GM21619 (cell line): ENCODE data around the gene SHMT1.
"Not testable (repeated sequence)": the region's sequence is repeated elsewhere in the genome, so short reads cannot be mapped to it uniquely, and the experiment has no call there.

Source experiments
- ATAC-seq: cut with Tn5 transposase; IDR thresholded peaks from one replicate; pipeline ENCODE4 v1.9.1; 2021; ENCODE audit not compliant: unreplicated experiment

Gene SHMT1

DNA sequence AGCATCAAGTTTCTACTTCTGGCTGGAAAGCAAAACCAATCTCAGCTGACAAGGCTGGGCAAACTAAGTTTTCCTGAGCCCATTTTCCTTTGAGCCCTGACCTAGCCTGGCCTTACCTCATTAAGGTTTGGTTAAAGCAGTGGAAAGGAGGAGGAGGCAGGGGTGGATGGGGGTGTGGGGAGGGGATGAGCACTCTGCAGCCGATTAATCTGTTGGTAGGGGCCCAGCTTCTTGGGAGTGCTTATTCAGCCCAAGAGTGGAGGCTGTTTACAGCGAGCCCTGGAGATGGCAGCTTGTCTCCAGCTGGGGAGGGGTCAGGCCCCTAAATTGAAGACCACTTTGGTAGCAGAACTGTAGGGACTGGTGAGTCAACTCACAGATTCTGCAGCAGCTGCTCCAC, 36.3 kb downstream of the SHMT1 start:
- ATAC-seq, result no peak

DNA sequence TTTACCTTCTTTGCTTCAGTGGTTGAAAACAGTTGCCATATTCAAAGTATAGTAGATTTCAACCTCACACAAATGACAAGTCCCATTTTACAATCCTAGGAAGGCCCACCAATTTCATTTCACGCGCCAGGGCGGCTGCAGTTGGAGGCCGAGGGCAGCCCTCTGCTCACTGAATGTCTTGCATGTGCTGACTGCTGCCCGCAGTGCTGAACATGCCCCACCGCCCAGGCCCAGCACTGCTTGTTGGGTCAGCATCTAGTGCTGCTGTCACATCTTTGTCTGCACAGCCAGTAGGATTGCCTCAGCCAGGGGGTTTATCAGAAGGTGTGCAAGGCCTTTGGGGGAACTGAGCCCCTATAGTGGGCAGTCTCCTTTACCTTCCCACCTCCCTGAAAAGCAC, 36.8 kb downstream of the SHMT1 start:
- no peak for ATAC-seq

DNA sequence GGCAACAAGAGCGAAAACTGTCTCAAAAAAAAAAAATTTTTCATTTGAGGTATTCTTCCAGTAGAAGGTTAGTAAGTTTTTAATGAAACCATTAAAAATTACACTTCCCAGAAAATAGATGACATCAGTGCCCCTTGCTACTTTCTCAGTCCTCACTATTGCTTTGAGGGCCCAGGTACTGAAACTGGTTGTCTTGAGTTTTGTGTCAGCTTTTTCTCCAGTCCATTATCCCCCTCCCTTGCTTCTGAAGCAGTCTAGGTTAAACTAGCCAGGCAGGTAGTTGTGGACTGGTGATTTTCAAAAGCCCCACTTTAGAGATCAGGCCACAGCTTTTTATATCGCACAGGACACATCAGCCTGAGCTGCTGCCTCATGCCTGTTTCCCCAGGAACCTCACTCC, 37.3 kb downstream of the SHMT1 start:
- no peak for ATAC-seq

DNA sequence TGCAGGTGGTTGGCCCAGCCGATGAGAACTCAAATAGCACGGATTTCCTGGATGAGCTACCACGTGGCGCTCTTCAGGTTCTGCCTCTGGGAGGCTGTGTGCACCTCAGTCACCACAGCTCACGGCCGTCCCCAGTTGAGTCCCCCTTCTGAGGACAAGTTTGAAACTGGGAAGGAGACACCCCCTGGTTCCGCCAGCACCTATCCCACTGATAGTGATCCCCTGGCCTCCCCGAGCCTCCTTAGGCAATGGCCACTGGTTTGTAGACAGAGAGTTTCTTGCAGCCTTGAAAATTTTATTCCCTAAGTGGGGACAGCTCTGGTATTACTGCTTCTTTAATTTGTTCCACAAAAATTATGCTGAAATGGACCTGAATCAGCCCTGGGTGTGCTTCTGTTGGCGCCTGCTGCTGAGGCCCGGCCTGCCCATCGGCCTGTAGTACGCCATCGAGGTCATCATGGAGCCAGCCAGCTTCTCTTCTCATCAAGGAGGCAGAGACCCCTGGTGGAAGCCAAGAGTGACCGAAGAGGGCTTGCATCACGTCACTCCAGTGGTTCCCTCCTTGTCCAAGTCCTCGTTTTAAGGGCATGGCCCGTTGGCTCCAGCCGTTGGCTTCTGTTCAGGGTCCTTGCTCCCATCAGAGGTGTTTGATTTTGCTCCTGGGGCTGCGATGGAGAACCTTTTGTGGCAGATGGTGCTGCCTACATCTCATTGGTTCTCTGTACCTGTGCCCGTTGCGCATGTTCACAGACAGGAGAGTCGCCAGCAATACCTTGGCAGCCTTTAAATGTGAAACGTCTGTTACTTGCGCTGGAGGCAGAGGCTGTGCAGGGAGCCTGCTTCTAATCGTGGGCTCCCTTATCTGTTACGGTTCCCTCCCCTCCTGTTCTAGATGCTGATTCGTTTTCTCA, 39.0 kb downstream of the SHMT1 start:
- no peak for ATAC-seq

DNA sequence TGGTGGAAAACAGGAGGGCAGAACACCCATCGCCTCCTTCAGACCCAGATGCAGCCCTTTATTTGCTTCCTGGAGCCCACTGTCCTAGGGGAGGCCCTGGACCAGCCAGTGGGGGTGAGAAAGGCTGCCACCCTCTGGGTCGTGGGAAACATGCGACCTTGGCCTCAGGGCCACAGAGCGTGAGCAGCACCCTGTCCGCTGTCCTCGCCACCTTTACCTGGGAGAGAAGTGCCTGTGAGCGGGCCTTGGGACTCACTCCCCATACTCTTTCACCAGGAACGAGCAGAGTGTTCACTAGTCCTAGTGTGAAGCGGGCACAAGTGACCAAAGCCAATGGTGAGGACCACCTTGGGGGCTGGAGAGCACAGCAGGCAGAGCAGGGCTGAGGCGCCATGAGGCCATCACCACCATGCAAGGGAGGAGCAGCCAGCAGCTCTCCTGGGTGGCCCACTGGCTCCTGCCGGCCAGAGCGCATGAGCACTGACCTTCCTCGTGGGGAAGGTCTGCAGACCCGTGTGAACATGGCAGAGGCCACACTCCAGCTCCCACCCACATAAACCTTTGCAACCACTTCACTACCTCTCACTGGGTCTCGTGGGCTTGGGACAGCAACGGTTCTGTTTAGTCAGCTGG, 39.7 kb downstream of the SHMT1 start:
- no peak for ATAC-seq

DNA sequence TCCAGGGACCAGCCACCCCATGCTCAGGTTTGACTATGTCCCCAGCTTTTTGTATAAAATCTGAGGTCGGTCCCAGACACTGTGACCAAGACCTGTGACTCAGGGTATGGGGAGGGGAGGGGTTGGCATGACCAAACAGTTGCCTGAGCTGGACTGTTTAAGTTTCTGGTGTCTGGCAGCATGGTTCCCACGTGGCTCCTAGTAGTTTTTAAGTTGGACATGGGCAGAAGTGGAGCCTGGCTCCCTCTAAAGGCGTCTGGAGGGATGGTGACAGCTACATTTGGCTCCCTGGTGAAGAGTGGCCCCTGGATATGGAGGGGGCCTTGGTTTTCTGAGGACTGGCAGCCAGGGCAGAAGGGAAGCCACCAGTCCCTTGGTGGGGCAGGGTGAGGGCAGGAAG, 40.3 kb downstream of the SHMT1 start:
- ATAC-seq, result no peak

DNA sequence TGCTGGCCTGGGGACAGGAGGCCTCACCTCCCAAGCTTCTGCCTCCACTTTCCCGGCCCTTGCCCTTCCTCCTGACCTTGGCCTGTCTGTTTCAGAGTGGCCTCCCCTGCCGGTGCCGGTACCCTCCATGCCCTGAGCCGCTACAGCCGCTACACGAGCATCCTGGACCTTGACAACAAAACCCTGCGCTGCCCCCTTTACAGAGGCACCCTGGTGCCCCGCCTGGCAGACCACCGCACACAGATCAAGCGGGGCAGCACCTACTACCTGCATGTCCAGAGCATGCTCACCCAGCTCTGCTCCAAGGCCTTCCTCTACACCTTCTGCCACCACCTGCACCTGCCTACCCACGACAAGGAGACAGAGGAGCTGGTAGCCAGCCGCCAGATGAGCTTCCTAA, 40.8 kb downstream of the SHMT1 start:
- no peak for ATAC-seq

DNA sequence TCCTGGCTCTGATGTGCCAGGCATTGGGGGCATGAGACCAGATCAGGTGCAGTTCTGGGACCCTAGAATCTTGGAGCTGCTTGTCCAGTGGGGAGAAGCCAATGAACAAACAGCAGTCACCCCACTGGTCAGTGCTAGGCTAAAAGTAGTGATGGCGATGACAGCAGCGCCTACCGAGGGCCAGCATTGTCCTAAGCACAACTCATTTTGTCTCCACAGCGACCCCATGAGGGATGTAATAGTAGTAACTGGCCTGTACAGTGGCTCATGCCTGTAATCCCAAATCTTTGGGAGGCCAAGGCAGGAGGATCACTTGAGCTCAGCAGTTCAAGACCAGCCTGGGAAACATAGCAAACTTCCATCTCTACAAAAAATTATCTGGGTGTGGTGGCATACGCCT, 42.0 kb downstream of the SHMT1 start:
- no peak for ATAC-seq

DNA sequence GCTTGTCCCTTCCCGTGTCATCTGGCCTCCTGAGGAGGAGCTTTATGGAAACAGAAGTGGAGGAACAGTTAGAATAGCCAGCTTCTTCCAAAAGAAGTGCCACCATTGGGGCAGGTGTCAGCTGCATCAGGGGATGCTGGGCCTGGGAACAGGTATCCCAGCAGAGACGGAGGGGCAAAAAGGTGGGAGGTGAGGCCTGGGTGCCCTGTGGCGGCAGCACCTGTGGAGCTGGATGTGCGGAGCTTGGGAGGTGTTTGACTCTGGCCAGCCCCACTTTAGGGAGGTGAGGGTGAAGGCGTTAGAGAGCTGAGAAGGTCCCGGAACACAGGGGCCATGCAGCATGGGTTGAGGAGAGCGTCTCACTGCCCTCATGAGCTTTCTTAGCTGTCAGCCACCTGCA, 43.0 kb downstream of the SHMT1 start:
- ATAC-seq, result no peak

DNA sequence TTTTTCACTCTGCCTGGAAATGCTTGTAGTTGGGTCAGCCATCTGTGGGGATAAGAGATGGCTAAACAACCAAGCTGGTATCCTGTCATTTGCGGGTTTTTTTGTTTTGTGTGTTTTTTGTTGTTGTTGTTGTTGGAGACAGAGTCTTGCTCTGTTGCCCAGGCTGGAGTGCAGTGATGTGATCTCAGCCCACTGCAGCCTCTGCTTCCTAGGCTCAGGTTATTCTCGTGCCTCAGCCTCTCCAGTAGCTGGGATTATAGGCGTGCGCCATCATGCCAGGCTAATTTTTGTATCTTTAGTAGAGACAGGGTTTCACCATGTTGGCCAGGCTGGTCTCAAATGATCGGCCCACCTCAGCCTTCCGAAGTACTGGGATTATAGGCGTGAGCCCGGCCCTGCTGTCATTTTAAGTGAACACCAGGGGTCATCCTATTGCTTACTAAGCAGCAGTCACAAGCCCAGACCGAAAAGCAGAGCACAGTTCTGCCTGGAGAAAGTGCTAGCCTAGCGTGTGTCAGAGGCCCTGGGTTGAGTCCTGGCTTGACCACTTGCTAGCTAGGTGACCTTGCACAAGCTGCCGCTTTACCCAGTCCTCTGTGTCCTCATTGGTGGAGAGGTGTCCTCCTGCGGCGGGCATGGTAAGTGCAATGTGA, 43.6 kb downstream of the SHMT1 start:
- ATAC-seq, result no peak

DNA sequence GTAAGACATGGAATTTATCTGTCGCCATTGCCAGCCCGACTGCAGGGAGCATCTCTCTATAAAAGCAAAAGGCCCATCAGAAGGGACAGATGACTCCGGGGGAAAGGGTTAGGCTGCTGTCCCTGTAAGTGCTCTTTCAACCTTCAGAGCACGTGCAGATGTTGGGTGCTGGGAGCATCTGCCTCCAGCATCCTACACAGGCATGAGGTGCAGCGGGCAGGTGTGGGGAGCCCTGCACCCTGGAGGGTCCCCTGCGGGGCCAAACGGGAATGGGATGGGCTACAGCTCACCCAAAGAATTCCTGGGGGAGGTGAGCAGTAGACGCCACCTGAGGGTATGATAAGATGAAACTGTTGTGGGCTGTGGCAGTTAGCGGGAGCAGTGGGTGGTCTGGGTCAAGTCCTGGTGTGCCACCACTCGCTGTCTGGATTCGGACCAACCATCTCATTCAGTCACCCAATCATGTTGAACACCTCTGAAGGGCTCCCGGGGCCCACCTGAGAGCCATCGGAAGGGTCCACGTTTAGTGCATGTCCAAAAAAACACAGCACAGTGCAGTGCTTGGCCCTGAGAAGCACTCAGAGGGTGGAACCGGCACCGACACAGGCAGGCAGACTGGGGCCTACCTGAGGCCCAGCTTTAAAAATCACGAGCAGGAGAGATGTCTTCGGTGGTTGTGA, 44.4 kb downstream of the SHMT1 start:
- no peak for ATAC-seq

DNA sequence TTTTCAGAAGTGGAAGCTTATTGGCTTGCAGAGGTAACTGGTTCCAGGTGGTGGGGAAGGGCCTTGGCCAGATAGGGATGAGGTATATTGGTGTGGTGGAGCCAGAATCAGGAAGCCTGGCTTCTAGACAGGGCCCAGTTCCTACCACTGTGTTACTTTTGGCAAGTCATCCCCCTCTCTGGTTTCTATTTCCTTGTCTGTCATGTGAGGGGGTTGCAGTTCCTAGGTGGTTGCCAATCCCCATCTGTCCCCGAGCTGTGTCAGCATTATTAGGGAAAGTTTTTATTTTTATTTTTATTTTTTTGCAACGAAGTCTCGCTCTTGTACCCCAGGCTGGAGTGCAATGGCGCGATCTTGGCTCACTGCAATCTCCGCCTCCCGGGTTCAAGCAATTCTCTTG, 45.2 kb downstream of the SHMT1 start:
- no peak for ATAC-seq

DNA sequence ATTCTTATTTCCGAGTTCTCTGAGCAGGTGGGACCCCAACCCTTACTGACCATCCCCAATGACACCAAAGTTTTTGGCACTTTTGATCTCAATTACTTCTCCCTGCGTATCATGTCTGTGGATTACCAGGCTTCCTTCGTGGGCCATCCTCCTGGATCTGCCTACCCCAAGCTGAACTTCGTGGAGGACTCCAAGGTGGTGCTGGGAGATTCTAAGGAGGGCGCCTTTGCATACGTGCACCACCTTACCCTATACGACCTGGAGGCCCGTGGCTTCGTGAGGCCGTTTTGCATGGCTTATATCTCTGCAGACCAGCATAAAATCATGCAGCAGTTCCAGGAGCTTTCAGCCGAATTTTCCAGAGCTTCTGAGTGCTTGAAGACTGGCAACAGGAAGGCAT, 47.4 kb downstream of the SHMT1 start:
- no peak for ATAC-seq

DNA sequence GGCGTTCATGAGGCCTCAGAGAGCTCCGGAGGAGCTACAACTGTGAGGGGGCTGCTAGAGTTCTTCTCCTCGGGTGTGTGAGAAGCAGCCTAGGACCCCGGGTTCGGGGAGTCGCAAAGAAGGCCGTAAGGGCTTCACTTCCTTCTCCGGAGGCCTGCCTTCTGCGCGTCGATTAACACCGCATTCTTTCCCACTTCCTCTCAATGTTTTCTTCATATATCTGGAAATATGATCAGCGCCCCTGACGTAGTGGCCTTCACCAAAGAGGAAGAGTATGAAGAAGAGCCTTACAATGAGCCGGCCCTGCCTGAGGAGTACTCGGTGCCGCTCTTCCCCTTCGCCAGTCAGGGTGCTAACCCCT, 47.8 kb downstream of the SHMT1 start:
- no peak for ATAC-seq

DNA sequence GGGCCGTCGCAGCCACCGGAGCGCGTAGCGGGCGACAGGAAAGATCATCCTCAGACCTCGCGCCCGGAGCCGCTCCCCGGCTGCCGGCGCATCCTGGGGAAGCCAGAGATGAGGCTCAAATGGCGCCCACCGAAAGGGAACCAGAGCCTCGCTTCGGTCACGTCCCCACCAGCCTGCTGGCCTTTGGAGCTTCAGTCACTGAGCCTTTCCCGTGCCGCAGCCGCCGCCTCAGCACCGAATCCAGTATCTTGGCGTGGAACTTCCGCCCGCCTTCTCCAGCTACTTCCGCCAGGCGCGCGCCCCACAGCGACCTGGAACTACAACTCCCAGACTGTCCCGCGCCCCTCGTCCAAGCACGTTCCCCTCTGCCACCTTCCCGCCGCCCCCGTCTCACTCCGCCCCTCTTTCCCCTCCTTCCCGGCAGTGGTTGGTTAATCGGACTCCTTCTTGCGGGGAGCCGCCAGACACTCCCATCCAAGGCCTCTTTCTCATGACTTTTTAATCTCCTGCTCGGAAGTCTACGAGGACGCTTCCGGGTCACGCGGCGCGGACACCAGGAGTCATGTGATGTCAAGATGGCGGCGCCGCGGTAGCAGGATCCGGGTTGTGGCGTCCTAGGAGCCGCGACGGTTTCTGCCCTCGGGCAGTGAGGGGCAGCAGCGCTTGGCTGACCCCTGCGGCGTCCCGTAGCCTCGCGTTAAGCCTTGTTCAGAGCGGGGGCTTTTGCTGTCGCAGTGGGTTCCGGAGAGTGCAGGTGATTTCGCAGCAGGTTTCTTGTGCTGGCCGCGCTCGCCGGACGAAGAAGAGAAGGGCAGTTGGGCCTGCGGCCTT, 48.4 kb downstream of the SHMT1 start, which contains the start of the genes SMCR8 and TOP3A:
SMCR8 (plus strand) TSS at position 563 of the 831 bp plus-strand sequence. CDS start 497 bp downstream, outside the sequence.
TOP3A (minus strand) TSS at position 264 of the 831 bp plus-strand sequence; CDS start at position 48, 216 bp downstream.
- peak; percentile 76 for ATAC-seq

DNA sequence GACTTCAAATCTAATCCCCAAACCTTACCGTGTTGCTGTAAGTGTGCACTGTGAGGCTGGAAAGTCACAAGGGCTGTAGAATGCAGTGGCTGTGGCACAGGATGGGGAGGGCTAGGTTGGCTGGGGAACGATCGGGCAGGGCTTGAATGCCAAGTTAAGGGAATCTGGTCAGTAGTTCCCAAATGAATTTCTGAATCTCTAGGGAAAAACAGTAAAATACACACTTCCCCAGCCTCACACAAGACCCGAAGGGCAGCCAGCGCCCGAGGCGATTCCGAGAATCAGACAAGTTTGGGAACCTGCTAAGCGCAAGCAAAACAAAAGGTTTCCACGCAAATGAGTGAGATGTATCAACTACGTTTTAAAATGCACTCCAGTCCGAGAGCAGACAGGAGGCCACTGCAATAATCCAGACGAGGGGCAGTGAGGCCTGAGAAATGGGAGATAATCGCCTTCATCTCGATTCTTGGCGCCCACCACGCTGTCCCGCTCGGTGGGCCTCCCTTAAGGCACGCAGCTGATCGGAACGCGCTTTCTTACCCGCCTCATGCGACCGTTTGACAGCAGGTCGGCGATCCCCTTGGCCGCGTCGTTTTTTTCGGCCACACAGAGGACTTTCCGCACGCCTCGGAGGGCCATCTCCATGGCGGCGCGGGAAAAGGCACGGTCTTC, 49.2 kb downstream of the SHMT1 start:
- ATAC-seq, result no peak

DNA sequence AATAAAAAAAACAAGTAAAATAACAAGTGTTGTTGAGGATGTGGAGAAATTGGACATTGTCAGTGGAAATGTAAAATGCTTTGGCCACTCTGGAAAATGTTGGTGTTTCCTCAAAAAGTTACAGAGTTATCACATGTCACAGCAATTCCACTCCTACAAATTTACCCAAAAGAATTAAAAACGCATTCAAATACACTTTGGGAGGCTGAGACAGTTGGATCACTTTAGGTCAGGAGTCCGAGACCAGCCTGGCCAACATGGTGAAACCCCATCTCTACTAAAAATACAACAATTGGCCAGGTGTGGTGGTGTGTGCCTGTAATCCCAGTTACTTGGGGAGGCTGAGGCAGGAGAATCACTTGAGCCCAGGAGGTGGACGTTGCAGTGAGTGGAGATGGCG, 54.1 kb downstream of the SHMT1 start:
- ATAC-seq, result no peak

DNA sequence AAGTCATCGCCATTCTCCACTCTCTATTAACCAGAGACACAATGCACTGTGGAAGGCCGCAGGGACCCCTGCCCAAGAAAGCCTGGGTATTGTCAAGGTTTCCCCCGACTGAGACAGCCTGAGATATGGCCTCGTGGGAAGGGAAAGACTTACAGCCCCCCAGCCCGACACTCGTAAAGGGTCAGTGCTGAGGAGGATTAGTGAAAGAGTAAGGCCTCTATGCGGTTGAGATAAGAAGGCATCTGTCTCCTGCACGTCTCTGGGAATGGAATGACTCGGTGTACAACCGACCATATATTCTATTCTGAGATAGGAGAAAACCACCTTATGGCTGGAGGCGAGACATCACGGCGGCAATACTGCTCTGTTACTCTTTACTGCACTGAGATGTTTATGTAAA, 60.1 kb downstream of the SHMT1 start:
- not testable (repeated sequence) for ATAC-seq

DNA sequence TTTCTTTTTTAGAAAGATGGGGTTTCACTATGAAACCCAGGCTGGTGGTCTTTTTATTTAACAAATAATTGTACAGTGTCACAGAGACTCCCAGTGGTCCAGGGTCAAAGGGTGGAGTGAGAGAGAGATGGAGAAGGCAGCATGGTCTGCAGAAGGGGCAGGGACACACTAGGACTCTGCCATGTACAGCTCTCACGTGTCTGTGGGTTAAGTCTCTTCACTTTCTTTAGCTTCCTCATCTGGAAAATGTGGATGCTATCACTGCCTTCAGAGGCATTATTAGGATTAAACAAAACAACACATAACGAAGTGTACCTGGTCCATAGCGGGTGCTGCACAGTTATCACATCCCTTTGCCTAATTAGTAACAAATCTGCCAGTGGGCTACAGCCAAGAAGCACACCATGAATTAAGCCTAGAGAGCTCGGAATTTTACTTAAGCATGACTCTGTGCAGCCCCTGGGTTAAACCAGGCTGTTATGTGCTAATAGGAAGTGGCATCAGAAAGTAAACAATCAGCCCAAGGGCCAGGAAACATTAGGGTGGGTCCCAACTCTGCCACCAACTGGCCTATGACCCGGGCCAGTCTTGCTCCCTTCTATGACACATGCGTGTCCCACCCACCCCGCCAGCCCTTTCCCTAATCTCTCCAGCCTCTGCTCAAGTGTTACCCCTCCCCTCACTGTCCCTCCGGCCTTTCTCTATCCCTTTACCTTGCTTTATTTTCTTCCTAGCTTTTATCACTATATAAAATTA, 62.4 kb downstream of the SHMT1 start:
- ATAC-seq, result no peak
